ENCODE data around the gene RTKN2. TPM values are rescaled to one million over a fixed set of nuclear protein-coding genes. Genes with fewer than 3 reads are reported as not detected.
A peak's percentile ranks its signal among the peaks of the same experiment; 100 is the strongest.

Gene RTKN2
- total and polyA plus RNA-seq, 9 donors = 2.4 to 5.6 (median 4.1) TPM

DNA sequence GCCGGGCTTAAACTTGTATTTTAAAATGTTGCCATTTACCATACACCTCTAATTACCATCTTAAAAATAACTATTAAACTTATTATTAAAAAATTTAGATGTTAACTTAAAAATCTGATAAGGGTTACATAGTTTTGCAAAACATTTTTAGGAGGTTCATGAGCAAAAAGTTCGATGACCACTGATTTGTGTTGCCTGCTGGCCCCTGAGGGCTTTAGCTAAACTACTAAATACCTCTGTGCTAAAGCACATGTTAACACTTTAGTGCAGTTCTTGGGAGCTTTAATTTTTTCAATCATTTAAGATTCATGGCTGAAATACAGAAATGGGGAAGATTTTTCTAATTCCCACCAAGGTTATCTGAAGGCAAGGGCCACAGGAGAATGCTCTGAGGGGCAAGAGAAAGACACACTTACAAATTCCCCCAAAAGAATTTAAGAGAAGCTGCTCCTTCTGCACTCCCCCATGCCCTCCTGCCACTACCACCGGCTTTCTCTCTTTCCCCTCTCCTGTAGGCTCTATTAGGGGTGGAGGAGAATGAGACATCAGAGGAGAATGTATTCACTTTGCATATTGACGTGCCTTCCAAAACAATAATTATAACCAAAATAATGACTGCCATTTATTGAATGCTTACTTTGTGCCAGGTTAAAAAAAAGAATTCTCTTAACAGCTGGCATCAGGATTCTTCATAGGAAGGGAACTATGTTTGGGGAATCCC lies 106.2 kb downstream of the RTKN2 start:
- 43% methylated on average over 1 of the region's 4 CpGs for WGBS (ENCODE audit: insufficient coverage)
- no peak overlapping the region for H3K4me3 ChIP-seq (ENCODE audit: low read length)
- peaks cover 2% of the 10 kb centered on the region for H3K4me1 ChIP-seq (ENCODE audit: control insufficient read depth, insufficient read depth, low read length)
- H3K9me3 ChIP-seq (replicated peaks; ENCODE audit: control insufficient read depth, low read depth, low read length) = no peaks in the 10 kb centered on the region
- no peak overlapping the region for H3K27ac ChIP-seq (ENCODE audit: low read length)
- H3K27me3 ChIP-seq (ENCODE audit: control insufficient read depth, insufficient read depth, low read length) = no peaks in the 10 kb centered on the region
- H3K36me3 ChIP-seq (ENCODE audit: control insufficient read depth, insufficient read depth, low read length) = no peaks in the 10 kb centered on the region
- DNase-seq = no peak

DNA sequence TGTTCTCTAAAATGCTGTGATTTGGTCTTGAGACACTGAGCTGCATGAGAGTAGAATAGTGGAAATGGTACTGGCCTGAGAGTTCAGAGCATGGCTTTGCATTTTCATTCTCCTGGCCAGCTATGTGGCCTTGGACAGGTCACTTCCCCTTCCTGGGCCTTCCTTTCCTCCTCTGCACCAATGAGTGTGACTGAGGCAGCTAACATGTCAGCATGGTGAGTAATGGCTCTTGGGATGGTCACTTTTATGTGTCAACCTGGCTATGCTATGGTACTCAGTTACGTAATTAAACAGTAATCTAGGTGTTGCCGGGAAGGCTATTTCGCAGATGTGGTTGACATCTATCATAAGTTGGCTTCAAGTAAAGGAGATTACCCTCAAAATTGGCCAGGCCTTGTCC lies 109.3 kb downstream of the RTKN2 start:
- no peaks in the 10 kb centered on the region for H3K4me1 ChIP-seq (ENCODE audit: control insufficient read depth, insufficient read depth, low read length)
- no peaks in the 10 kb centered on the region for H3K27me3 ChIP-seq (ENCODE audit: control insufficient read depth, insufficient read depth, low read length)
- H3K4me3 ChIP-seq (ENCODE audit: low read length) = no peak overlapping the region
- no peak overlapping the region for H3K27ac ChIP-seq (ENCODE audit: low read length)
- WGBS (ENCODE audit: insufficient coverage) = 94% methylated on average over 3 of the region's 3 CpGs
- no peaks in the 10 kb centered on the region for H3K9me3 ChIP-seq (replicated peaks; ENCODE audit: control insufficient read depth, low read depth, low read length)
- H3K36me3 ChIP-seq (ENCODE audit: control insufficient read depth, insufficient read depth, low read length) = no peaks in the 10 kb centered on the region
- no peak for DNase-seq

DNA sequence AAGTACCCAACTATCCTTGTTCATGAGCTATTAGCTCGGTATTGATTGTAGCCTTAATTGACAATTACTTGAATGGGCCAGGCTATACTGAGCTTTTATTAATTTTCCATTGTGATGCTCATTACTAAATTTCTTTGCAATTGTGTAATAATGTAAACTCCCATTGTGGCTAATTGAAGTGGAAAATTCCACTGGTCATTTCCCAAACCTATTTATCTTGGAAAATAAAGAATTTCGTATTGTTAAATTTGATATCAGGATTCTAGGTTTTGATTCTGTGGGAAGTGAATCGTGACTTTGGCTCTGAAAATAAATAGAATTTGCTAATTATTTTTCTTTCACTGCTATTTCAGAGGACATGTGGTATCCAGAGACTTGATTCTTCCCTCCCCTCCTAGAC lies 111.0 kb downstream of the RTKN2 start:
- Histone ChIP-seq H3K4me3 (ENCODE audit: low read length) (no peak overlapping the region), H3K9me3 (replicated peaks; ENCODE audit: control insufficient read depth, low read depth, low read length) (no peaks in the 10 kb centered on the region), H3K36me3 (ENCODE audit: control insufficient read depth, insufficient read depth, low read length) (no peaks in the 10 kb centered on the region), H3K4me1 (ENCODE audit: control insufficient read depth, insufficient read depth, low read length) (no peaks in the 10 kb centered on the region), H3K27ac (ENCODE audit: low read length) (no peak overlapping the region), H3K27me3 (ENCODE audit: control insufficient read depth, insufficient read depth, low read length) (no peaks in the 10 kb centered on the region)
- WGBS (ENCODE audit: insufficient coverage) = no CpG with 5 or more reads among the region's 3 CpGs
- DNase-seq = no peak

DNA sequence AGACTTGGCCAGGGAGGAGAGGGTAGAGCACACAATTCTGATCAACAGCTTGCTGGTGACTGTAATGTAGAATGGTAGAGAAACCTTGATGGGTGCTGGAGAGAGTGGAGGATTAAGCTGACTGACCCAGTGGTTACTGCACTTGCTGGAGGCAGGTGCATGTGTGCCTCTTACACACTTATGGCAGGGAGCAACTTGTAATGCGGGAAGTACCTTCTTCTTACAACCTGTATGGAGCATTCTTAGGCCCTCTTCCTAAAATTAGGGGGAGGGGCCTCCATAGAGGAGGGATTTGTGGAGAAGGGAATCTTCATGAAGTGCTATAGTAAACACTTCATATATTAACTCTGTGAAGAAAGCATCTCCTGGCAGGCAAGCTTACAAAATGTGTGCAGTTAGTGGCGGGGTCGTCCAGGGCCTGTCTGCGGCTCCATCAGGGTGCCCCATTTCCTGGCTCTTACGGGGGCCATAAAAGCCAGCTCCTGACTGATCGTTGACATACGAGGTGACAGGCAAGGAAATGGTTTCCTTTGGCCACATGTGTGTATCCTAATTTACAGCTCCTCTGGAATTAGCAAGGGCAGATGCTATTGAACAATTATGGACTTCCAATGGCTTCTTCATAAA lies 113.5 kb downstream of the RTKN2 start:
- Histone ChIP-seq H3K36me3 (ENCODE audit: control insufficient read depth, insufficient read depth, low read length) (no peaks in the 10 kb centered on the region), H3K27me3 (ENCODE audit: control insufficient read depth, insufficient read depth, low read length) (no peaks in the 10 kb centered on the region), H3K9me3 (replicated peaks; ENCODE audit: control insufficient read depth, low read depth, low read length) (no peaks in the 10 kb centered on the region), H3K27ac (ENCODE audit: low read length) (no peak overlapping the region), H3K4me1 (ENCODE audit: control insufficient read depth, insufficient read depth, low read length) (no peaks in the 10 kb centered on the region), H3K4me3 (ENCODE audit: low read length) (no peak overlapping the region)
- DNase-seq = no peak
- 40% methylated on average over 1 of the region's 7 CpGs for WGBS (ENCODE audit: insufficient coverage)

DNA sequence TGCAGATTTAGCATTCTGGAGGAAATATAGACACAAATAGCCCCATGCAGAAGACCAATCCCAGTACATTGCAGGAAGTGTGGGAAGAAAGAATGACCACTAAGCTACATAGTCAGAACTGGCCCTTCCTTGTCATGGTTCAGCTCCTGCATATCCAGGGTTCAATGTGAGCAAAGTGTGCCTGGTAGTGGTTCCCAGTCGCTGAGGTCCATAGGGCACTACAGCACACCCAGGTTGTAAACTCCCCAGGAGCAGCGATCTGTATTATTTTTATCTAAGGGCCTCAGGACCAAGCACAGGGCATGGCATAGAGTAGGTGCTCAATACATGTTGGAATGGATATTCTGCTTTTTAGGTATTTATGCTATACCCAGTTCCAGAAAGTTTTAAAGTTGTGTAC lies 114.4 kb downstream of the RTKN2 start:
- H3K4me3 ChIP-seq (ENCODE audit: low read length) = no peak overlapping the region

DNA sequence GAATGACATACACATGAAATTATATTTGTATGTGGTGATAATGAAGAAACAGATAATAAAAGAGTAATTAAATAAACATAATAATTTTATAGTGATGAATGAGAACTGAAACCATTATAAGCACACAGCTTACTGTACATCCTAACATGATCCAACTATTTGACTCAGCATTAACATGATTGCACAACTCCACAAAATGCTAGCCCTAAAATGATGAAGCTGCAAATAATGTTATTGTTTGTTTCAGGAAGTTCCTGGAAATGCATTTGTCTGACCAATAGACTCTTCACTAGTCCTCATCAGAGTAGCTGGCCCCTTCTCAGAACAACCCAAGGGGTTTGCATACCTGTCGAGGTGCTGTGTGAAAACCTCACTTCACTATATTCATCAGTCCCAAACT lies 115.5 kb downstream of the RTKN2 start:
- peak; percentile 74 for DNase-seq
- H3K4me3 ChIP-seq (ENCODE audit: low read length) = no peak overlapping the region
- H3K27me3 ChIP-seq (ENCODE audit: control insufficient read depth, insufficient read depth, low read length) = no peaks in the 10 kb centered on the region
- no peaks in the 10 kb centered on the region for H3K4me1 ChIP-seq (ENCODE audit: control insufficient read depth, insufficient read depth, low read length)
- no peak overlapping the region for H3K27ac ChIP-seq (ENCODE audit: low read length)
- WGBS (ENCODE audit: insufficient coverage) = 50% methylated on average over 1 of the region's 1 CpG
- no peaks in the 10 kb centered on the region for H3K9me3 ChIP-seq (replicated peaks; ENCODE audit: control insufficient read depth, low read depth, low read length)
- H3K36me3 ChIP-seq (ENCODE audit: control insufficient read depth, insufficient read depth, low read length) = no peaks in the 10 kb centered on the region

More for the DNA sequence above, 114.4 kb downstream of the RTKN2 start:
- H3K4me1 ChIP-seq (ENCODE audit: control insufficient read depth, insufficient read depth, low read length) = no peaks in the 10 kb centered on the region
- 60% methylated on average over 1 of the region's 2 CpGs for WGBS (ENCODE audit: insufficient coverage)
- DNase-seq = no peak
- H3K27me3 ChIP-seq (ENCODE audit: control insufficient read depth, insufficient read depth, low read length) = no peaks in the 10 kb centered on the region
- no peaks in the 10 kb centered on the region for H3K36me3 ChIP-seq (ENCODE audit: control insufficient read depth, insufficient read depth, low read length)
- H3K9me3 ChIP-seq (replicated peaks; ENCODE audit: control insufficient read depth, low read depth, low read length) = no peaks in the 10 kb centered on the region
- H3K27ac ChIP-seq (ENCODE audit: low read length) = no peak overlapping the region

DNA sequence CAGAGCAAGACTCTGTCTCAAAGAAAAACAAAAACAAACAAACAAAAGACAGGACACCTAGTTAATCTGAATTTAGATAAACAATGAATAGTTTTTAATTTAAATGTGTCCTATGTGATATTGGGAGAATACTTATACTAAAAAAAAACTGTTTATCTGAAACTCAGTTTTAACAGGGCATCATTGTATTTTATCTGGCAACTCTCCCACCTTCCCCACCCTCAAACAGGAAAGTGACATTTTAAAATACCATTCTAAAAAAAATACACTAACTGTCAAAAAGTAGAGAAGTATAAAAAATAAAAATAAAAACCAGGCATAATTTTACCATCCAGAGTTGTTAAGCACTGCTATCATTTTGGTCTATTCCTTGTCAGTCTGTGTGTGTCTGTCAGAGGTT lies 119.0 kb downstream of the RTKN2 start:
- Histone ChIP-seq H3K27me3 (ENCODE audit: control insufficient read depth, insufficient read depth, low read length) (no peaks in the 10 kb centered on the region), H3K36me3 (ENCODE audit: control insufficient read depth, insufficient read depth, low read length) (no peaks in the 10 kb centered on the region), H3K9me3 (replicated peaks; ENCODE audit: control insufficient read depth, low read depth, low read length) (no peaks in the 10 kb centered on the region), H3K27ac (ENCODE audit: low read length) (no peak overlapping the region), H3K4me3 (ENCODE audit: low read length) (no peak overlapping the region), H3K4me1 (ENCODE audit: control insufficient read depth, insufficient read depth, low read length) (no peaks in the 10 kb centered on the region)
- no peak for DNase-seq

DNA sequence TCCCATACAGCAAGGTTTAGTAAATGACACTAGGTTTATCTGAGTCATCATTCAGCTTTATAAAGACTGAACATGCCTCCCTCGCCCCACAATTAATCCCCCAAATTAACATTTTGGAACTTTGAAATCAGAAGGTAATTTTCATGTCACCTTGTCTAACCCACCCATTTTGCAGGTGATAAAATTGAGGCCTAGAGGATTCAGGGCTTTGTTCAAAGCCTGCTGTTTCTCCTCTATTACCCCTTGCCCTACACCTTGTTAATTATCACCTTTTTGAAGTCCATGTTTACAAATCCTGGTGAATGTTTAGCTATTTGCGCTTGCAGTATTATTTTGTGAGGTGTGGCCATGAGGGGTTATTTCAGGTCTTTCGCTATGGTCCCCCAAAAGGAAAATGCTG lies 120.5 kb downstream of the RTKN2 start:
- 100% methylated on average over 1 of the region's 3 CpGs for WGBS (ENCODE audit: insufficient coverage)
- Histone ChIP-seq H3K4me3 (ENCODE audit: low read length) (no peak overlapping the region), H3K27ac (ENCODE audit: low read length) (no peak overlapping the region), H3K9me3 (replicated peaks; ENCODE audit: control insufficient read depth, low read depth, low read length) (peaks cover 4% of the 10 kb centered on the region), H3K27me3 (ENCODE audit: control insufficient read depth, insufficient read depth, low read length) (no peaks in the 10 kb centered on the region), H3K36me3 (ENCODE audit: control insufficient read depth, insufficient read depth, low read length) (no peaks in the 10 kb centered on the region), H3K4me1 (ENCODE audit: control insufficient read depth, insufficient read depth, low read length) (no peaks in the 10 kb centered on the region)
- DNase-seq = no peak

DNA sequence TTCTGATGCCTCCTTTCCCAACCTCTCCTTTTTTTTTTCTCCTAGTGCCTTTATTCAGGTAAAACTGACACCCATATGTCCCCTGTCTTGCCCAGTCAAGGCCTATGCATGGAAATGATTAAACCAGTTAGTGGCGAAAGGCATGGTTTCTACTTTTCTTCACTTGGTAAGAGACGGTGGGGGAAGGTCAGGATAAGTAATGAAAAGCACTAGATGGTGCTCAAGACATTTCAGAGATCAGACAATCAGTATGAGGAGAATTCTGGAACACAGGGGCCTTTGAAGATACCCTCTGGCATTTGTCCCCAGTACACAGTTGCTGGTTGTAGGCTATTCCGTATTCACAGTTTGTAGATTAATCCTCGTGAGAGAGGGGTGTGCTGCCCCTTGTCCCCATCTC lies 121.2 kb downstream of the RTKN2 start:
- no peak overlapping the region for H3K27ac ChIP-seq (ENCODE audit: low read length)
- WGBS (ENCODE audit: insufficient coverage) = 78% methylated on average over 3 of the region's 4 CpGs
- no peak overlapping the region for H3K4me3 ChIP-seq (ENCODE audit: low read length)
- H3K36me3 ChIP-seq (ENCODE audit: control insufficient read depth, insufficient read depth, low read length) = no peaks in the 10 kb centered on the region
- no peaks in the 10 kb centered on the region for H3K4me1 ChIP-seq (ENCODE audit: control insufficient read depth, insufficient read depth, low read length)
- DNase-seq = no peak
- peaks cover 6% of the 10 kb centered on the region for H3K9me3 ChIP-seq (replicated peaks; ENCODE audit: control insufficient read depth, low read depth, low read length)
- no peaks in the 10 kb centered on the region for H3K27me3 ChIP-seq (ENCODE audit: control insufficient read depth, insufficient read depth, low read length)

DNA sequence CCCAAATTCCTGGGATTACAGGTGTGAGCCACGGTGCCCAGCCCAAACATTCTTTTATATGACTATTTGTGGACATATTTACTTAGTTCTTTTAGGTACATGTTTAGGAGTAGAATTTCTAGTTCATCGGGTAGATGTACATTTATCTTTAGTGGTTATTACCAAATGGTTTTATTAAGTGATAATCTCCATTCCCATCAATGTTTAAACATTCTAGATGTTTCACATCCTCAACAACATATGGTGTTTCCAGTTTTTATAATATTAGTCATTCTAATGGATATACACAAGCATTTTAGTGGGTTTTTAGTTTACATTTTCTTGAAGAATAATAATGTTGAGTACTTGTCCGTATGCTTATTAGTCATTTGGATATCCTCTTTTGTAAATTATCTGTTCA lies 131.7 kb downstream of the RTKN2 start:
- H3K4me3 ChIP-seq (ENCODE audit: low read length) = no peak overlapping the region
- no peaks in the 10 kb centered on the region for H3K36me3 ChIP-seq (ENCODE audit: control insufficient read depth, insufficient read depth, low read length)
- no peak overlapping the region for H3K27ac ChIP-seq (ENCODE audit: low read length)
- H3K27me3 ChIP-seq (ENCODE audit: control insufficient read depth, insufficient read depth, low read length) = no peaks in the 10 kb centered on the region
- WGBS (ENCODE audit: insufficient coverage) = no CpG with 5 or more reads among the region's 3 CpGs
- no peaks in the 10 kb centered on the region for H3K9me3 ChIP-seq (replicated peaks; ENCODE audit: control insufficient read depth, low read depth, low read length)
- no peak for DNase-seq
- H3K4me1 ChIP-seq (ENCODE audit: control insufficient read depth, insufficient read depth, low read length) = no peaks in the 10 kb centered on the region

DNA sequence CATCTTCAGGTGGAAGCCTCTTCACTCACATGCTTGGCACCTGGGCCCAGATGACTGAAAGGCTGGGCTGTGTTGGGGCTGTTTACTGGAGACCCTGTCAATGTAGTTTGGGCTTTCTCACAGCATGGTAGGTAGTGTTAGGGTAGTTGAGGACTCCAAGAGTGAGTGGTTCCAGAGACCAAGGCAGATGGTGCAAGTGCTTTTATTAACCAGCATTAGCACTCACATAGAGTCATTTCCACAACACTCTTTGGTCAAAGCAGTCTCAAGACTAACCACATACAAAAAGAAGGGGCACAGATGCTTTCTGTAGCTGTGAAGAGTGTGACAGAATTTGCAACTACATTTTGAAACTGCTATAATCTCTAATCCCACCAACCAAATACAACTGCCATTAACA lies 135.0 kb downstream of the RTKN2 start:
- Histone ChIP-seq H3K27me3 (ENCODE audit: control insufficient read depth, insufficient read depth, low read length) (no peaks in the 10 kb centered on the region), H3K9me3 (replicated peaks; ENCODE audit: control insufficient read depth, low read depth, low read length) (peaks cover 4% of the 10 kb centered on the region), H3K4me3 (ENCODE audit: low read length) (no peak overlapping the region), H3K36me3 (ENCODE audit: control insufficient read depth, insufficient read depth, low read length) (no peaks in the 10 kb centered on the region), H3K4me1 (ENCODE audit: control insufficient read depth, insufficient read depth, low read length) (no peaks in the 10 kb centered on the region), H3K27ac (ENCODE audit: low read length) (no peak overlapping the region)
- no peak for DNase-seq

Measured in muscle of leg (tissue), 11 donors.